Mucosa of descending colon (tissue), 3 donors: ENCODE data around the gene MSLN. TPM values are rescaled to one million over a fixed set of nuclear protein-coding genes. Genes with fewer than 3 reads are reported as not detected.
A peak's percentile ranks its signal among the peaks of the same experiment; 100 is the strongest.
"Not testable (repeated sequence)": the region's sequence is repeated elsewhere in the genome, so short reads cannot be mapped to it uniquely, and the experiment has no call there.

Experiments used
- ATAC-seq: fragments of 200-7000 bp; cut with Tn5 transposase; one replicate; pipeline ENCODE4 v1.9.1; 2020; ENCODE audit warnings: mild to moderate bottlenecking, moderate library complexity
- DNase-seq, 3 donors: peaks; one replicate each; pipeline ENCODE4 v3.0.0-alpha.2; 2020
- H3K36me3 ChIP-seq: fragments of 200-600 bp; one replicate; pipeline ENCODE4 v1.8.0; 2021; ENCODE audit warnings: low read depth, mild to moderate bottlenecking
- H3K4me1 ChIP-seq: fragments of 200-600 bp; one replicate; pipeline ENCODE4 v1.8.0; 2021; ENCODE audit warnings: low read depth, mild to moderate bottlenecking
- H3K4me3 ChIP-seq: fragments of 200-600 bp; one replicate; pipeline ENCODE4 v1.8.0; 2021; ENCODE audit warnings: mild to moderate bottlenecking
- H3K9me3 ChIP-seq: fragments of 200-600 bp; one replicate; pipeline ENCODE4 v1.8.0; 2021; ENCODE audit warnings: mild to moderate bottlenecking
- intact Hi-C, 2 donors: fragments of 100-400 bp; cut with DNase I in 1 of 2; cut with micrococcal nuclease in 1 of 2; formaldehyde crosslinking; loops; one replicate each; pipeline versions ENCODE4 v1.11.0 to v1.11.1; 2022; cut with DNase I, micrococcal nuclease
- total RNA-seq, 3 donors: library from RNA; stranded (reverse); fragmentation: NEBNext Ultra II Directional in 2 of 3; extraction: Animal tissue kit (Norgen Biotek cat#: 25700) in 2 of 3; gene quantifications; one replicate each; pipeline versions ENCODE4 v1.2.1 to v1.2.4, GENCODE V29; 2021 to 2023
- TF ChIP-seq, protein P1 (sequence below): fragments of 200-600 bp; IDR thresholded peaks from one replicate; pipeline ENCODE4 v1.8.0; 2022; ENCODE audit warnings: antibody characterized with exemption, mild to moderate bottlenecking
- donor health status: DM: no; HTN: no; CAD: no; lungs with moderate emphysema.
- donor health status: DM: no; HTN: no; CAD: no.
- donor health status: DM: no; HTN: yes; CAD: no.

Gene MSLN
- total RNA-seq, 3 donors from 2014 or later, result 3.4 to 7.0 (median 4.7) TPM

GRCh38 chr16:749010-749409, 11.5 kb upstream of the MSLN start:
- no peak for ATAC-seq
- Histone ChIP-seq H3K36me3 (no peaks in the 10 kb centered on the region), H3K4me1 (no peaks in the 10 kb centered on the region), H3K9me3 (no peaks in the 10 kb centered on the region), H3K4me3 (no peak overlapping the region)
- intact Hi-C loops, result no loop called here
- DNase-seq, result no peak
- TF ChIP-seq, protein P1, sequence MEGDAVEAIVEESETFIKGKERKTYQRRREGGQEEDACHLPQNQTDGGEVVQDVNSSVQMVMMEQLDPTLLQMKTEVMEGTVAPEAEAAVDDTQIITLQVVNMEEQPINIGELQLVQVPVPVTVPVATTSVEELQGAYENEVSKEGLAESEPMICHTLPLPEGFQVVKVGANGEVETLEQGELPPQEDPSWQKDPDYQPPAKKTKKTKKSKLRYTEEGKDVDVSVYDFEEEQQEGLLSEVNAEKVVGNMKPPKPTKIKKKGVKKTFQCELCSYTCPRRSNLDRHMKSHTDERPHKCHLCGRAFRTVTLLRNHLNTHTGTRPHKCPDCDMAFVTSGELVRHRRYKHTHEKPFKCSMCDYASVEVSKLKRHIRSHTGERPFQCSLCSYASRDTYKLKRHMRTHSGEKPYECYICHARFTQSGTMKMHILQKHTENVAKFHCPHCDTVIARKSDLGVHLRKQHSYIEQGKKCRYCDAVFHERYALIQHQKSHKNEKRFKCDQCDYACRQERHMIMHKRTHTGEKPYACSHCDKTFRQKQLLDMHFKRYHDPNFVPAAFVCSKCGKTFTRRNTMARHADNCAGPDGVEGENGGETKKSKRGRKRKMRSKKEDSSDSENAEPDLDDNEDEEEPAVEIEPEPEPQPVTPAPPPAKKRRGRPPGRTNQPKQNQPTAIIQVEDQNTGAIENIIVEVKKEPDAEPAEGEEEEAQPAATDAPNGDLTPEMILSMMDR, result no peak

GRCh38 chr16:750485-750884, 10.0 kb upstream of the MSLN start:
- TF ChIP-seq, protein P1, result no peak
- intact Hi-C loops, result no loop called here
- ATAC-seq (no peak), DNase-seq (no peak)
- no peaks in the 10 kb centered on the region for H3K9me3 ChIP-seq
- H3K4me3 ChIP-seq, result no peak overlapping the region
- no peaks in the 10 kb centered on the region for H3K4me1 ChIP-seq
- H3K36me3 ChIP-seq, result no peaks in the 10 kb centered on the region

GRCh38 chr16:751152-752006, 9.2 kb upstream of the MSLN start:
- H3K9me3 ChIP-seq, result no peaks in the 10 kb centered on the region
- no peak overlapping the region for H3K4me3 ChIP-seq
- H3K4me1 ChIP-seq, result no peaks in the 10 kb centered on the region
- ATAC-seq, result no peak
- intact Hi-C loops, result no loop called here
- no peaks in the 10 kb centered on the region for H3K36me3 ChIP-seq
- peak in 1 of 3 donors; percentile 43 for DNase-seq
- TF ChIP-seq, protein P1, result no peak

- ATAC-seq (no peak), DNase-seq (no peak)
- H3K4me3 ChIP-seq, result no peak overlapping the region
- H3K4me1 ChIP-seq, result no peaks in the 10 kb centered on the region
- TF ChIP-seq, protein P1, result no peak
- intact Hi-C loops, result no loop called here
- no peaks in the 10 kb centered on the region for H3K9me3 ChIP-seq
- H3K36me3 ChIP-seq, result no peaks in the 10 kb centered on the region
Observed at GRCh38 chr16:752007-752312, 8.6 kb upstream of the MSLN start.

GRCh38 chr16:754121-754607, 6.4 kb upstream of the MSLN start:
- ATAC-seq, intact Hi-C loops, H3K4me1 ChIP-seq, H3K4me3 ChIP-seq, H3K9me3 ChIP-seq, H3K36me3 ChIP-seq, DNase-seq: not testable (repeated sequence)

DNA sequence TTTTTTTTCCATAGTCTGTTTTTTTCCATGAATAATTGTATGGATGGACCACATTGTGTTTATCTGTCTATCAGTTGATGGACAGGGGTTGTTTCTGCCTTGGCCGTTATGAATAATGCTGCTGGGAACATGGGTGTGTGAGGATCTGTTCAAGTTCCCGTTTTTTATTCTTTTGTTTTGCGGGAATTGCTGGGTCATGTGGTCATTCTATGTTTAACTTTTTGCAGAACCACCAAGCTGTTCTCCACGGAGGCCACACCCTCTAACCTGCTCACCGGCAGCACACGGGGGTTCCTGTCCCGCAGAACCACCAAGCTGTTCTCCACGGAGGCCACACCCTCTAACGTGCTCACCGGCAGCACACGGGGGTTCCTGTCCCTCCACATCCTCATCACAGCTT, 5.9 kb upstream of the MSLN start:
- TF ChIP-seq, protein P1, result no peak
- DNase-seq, result no peak
- no peak overlapping the region for H3K4me3 ChIP-seq
- no peaks in the 10 kb centered on the region for H3K4me1 ChIP-seq
- ATAC-seq, result peak; percentile 21
- intact Hi-C loops, result no loop called here
- no peaks in the 10 kb centered on the region for H3K36me3 ChIP-seq
- H3K9me3 ChIP-seq, result no peaks in the 10 kb centered on the region
